Stimulated activated CD8-positive, alpha-beta memory T cell treated with anti-CD3 and anti-CD28 coated beads, Interleukin-4, amount 100 ng/mL, for 1 hour (primary cell): ENCODE data around the gene GRM1.
"Not testable (repeated sequence)": the region's sequence is repeated elsewhere in the genome, so short reads cannot be mapped to it uniquely, and the experiment has no call there.

Source experiments
- DNase-seq, 2 donors: peaks; one replicate each; pipeline ENCODE4 v3.0.0-alpha.2; 2020; ENCODE audit warnings: low read depth in 2 of 2, low spot score in 1 of 2

Gene GRM1

DNA sequence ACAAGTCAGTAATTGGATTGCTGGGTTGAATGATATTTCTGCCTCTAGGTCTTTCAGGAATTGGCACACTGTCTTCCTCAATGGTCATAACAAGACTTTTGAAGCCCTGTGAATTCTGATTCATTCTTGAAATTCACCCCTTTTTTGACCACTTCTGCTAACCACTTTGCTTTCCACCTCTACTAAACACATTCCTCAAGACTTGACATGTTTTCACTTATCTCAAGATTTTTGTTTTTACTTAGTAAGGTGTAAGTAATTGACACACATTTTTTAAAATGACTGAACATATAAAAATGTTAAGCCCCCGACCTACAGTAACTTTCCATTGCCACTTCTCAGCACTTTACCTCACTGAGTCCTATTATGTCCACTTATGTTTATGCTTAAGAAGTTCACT is 239.1 kb downstream of the GRM1 start:
- DNase-seq: no peak

GRCh38 chr6:146269482-146269881 is 240.6 kb downstream of the GRM1 start:
- DNase-seq: no peak

GRCh38 chr6:146271163-146271562 is 242.3 kb downstream of the GRM1 start:
- not testable (repeated sequence) for DNase-seq

GRCh38 chr6:146273490-146273889 is 244.6 kb downstream of the GRM1 start:
- no peak for DNase-seq

GRCh38 chr6:146277142-146277541 is 248.3 kb downstream of the GRM1 start:
- DNase-seq: no peak

DNA sequence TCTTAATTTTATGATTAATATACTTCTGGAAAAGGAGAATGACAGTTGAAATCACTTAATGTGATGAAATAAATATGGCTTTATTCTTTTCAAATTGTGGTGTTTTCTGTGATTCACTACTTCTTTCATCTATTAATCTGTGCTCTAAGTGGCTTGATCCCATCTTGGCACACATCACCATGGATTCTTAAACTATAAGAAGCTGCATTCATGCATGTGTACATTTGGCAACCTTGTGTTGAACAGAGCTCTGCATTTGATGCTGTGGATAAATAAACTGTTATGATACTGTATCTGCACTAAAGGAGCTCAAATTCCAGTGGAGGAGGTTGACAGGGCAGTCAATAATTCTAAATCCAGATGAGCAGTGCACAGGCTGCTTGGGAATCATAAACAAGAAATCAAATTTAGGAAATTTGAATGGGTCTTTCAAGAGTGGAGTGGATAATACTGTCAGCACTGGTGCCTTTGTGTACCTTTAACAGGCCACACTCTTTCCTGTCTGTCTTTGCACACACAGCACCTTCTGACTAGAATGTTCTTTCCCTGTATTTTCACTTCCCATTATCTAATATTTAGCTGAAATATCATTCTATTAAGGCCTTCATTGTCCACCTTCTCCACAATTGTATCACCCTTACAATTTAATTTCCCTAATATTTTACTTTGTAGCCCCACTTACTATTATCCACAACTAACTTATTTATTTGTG is 252.9 kb downstream of the GRM1 start:
- DNase-seq: no peak

GRCh38 chr6:146282837-146283236 is 254.0 kb downstream of the GRM1 start:
- DNase-seq: no peak

GRCh38 chr6:146284311-146284710 is 255.4 kb downstream of the GRM1 start:
- DNase-seq: no peak

GRCh38 chr6:146286961-146287360 is 258.1 kb downstream of the GRM1 start:
- no peak for DNase-seq

DNA sequence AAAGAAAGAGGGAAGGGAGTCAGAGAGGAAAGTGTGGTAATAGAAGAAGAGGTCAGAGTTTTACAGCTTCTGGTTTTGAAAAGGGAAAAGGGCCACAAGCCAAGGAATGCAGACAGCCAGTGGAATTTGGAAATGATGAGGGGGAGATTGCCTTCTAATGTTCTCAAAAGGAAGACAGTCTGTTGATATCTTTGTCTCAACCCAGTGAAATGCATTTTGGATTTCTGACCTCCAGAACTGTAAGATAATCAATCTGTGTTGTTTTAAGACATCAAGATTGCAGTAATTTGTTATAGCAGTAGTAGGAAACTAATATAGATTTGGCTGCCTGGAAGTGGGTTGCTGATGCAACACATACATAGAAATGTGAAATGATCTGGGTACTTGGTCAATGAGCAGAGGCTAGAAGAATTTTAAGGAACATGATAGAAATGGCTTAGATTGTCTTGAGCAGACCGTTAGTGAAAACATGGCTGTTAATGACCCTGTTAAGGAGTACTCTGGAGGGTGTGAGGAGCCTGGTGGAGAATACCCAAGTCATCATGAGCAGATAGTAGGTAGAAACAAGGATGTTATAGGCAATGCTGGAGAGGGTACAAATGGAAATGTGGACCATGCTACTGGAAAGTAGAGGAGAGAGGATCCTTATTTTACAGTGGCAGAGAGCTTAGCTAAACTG is 259.0 kb downstream of the GRM1 start:
- DNase-seq: no peak

- DNase-seq: no peak
Measured at GRCh38 chr6:146289816-146290588, 261.1 kb downstream of the GRM1 start.

GRCh38 chr6:146290589-146290901 is 261.7 kb downstream of the GRM1 start:
- DNase-seq: no peak

DNA sequence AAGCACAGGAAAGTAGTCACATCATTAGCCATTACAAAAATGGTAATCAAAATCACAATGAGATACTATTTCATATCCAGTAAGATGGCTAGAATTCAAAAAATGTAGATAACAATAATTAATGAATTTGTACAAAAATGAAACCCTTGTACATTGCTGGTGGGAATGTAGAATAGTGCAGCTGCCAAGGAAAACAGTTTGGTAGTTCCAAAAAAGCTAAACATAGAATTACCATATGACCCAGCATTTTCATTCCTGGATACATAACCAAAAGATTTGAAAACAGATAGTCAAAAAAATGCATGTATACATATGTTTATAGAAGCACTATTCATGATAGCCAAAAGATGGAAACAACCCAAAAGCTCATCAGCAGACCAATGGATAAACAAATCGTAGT is 263.6 kb downstream of the GRM1 start:
- DNase-seq: no peak

DNA sequence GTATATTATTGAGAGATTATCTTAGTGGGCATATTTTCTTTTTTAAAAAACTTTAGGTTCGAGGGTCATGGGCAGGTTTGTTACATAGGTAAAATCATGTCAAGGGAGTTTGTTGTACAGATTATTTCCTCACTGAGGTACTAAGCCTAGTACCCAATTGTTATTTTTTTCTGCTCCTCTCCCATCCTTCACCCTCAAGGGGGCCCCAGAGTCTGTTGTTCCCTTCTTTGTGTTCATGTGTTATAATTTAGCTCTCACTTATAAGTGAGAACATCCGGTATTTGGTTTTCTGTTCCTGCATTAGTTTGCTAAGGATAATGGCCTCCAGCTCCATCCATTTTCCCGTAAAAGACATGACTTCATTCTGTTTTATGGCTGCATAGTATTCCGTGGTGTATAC is 266.8 kb downstream of the GRM1 start:
- no peak for DNase-seq

DNA sequence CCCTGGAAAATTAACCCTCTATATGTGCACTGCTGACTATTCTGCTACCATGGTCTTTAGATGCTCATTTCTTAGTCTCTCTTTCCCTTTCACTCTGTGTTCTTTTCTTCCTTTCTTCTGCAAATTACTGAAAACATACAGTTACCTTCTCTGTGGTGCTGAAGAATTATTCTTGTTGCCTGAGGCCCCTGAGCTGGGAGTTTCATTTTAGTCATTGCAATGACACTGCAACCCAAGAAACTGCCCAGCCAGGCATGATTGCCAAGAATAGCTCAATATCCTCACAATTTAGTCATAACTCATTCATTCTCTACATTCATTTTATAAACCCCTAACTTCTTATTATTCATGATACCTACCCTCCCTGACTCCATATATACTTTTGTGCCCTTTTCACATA is 269.0 kb downstream of the GRM1 start:
- no peak for DNase-seq

- DNase-seq: no peak
Measured at GRCh38 chr6:146300521-146300920, 271.7 kb downstream of the GRM1 start.

DNA sequence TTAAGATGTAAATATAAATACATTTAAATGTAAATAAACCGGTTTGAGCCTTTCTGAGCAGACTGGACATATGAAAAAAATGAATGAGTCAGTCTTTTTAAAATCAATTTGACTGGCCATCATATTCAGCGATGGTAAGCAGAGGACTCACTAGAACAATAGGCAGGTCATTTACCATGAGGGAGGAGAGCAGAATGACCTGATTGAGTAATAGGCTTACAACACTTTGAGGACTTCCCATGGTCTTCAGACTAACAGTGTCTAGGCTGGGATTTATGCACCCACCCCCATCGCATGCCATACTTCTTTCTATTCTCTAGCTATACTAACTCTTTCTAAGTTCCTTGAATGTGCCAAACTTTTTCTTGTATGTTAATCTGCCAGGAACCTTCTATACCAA is 272.9 kb downstream of the GRM1 start:
- DNase-seq: no peak

DNA sequence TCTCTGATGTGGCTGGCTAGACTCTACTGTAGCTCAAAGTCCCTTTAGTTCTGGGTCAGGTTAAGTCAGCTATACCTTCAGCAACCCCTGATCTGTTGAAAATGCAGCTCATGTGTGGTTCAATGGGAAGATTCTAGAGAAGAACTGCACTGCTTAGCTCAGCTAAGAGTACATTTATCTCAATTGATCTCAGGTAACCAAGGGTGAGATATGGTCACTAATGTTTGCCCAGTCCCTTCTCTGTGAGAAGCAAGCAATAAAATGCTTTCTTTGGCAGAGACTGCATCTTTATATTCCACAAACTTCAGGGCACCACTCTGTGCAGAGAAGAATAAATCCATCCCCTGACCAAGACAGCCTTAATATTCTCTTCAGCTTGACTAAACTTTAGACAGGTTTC is 274.1 kb downstream of the GRM1 start:
- DNase-seq: no peak

DNA sequence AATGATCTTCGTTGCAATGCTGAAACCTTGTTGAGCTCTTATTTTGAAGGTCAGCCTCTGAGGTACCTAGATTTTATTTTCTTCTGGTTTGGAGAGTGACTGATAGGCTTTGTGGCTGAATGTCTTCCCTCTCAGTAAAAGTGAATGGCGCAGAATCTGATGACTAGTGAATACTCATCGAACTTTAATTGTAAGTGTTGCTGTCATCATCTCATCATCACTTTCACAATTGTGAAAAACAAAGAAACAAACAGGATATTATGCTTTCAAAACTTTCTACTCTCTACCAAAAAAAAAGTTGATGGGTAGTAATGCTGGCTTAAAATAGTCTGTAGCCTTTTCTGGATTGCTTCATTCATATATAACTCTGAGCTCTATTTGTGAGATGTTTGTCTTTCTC is 275.3 kb downstream of the GRM1 start:
- no peak for DNase-seq

GRCh38 chr6:146305092-146305491 is 276.2 kb downstream of the GRM1 start:
- no peak for DNase-seq

DNA sequence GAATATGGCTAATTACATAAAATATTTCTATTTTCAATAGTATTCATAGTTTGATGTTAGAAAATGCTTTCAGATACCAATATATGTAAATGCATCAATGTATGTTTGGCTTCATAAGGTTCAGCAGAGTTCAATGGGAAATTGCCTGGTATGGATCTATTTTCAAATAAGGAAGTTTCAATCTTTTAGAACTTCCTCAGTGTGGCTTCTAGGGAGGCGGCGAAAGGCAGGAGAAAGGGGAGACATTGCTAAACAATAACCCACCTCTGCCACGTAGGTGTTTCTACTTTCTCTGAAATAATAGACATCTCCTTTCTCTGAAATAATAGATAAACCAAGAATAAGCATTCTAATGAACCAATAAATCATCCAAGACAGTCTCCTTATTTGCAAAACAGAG is 277.1 kb downstream of the GRM1 start:
- no peak for DNase-seq

- DNase-seq: no peak
Measured at GRCh38 chr6:146310628-146311027, 281.8 kb downstream of the GRM1 start.
